ENCODE data around the gene SF3B5. TPM values are rescaled to one million over a fixed set of nuclear protein-coding genes. Genes with fewer than 3 reads are reported as not detected.

Gene SF3B5
- total and polyA plus RNA-seq, 2 of the 8 experiments (the other 6 are each of a cell fraction or from before 2014, with no cell fraction given): 195 to 588 TPM

DNA sequence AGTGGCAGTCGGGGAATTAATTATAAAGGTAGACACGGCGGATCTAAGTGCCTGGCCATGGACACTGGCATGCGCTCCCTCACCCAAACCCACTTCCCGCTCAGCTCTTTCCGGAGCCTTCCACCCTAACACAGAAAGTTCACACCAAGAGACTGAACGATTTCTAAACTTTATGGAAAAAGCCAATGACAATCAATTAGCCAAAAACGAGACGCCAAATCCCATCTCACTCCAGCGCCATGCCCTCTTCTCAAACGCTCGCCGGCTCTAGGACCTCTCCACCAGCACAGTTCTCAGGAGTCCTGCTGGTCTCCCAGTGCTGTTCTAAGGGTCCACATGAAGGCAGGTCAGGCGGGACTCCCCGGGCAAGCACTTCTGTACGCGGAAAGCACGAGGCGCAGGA lies 641 bp downstream of the SF3B5 start:
- Histone ChIP-seq H3K27me3 (replicated peaks in 1 of 4; ENCODE audit: control insufficient read depth in 3 of 4, extremely low read depth in 1 of 4, insufficient read depth in 3 of 4, low read length in 3 of 4) (no peaks in the 10 kb centered on the region), H4K5ac (ENCODE audit: insufficient read length, low read depth, low read length) (no peak overlapping the region), H3K14ac (ENCODE audit: insufficient read length) (no peak overlapping the region), H3K9me3 (ENCODE audit: insufficient read depth in 2 of 2, low read depth in 1 of 2, low read length in 1 of 2) (no peaks in the 10 kb centered on the region), H3K79me2 (ENCODE audit: control insufficient read depth in 1 of 2, insufficient read depth in 2 of 2, low read length in 2 of 2) (peaks cover 6 to 26% of the 10 kb centered on the region in 2 experiments), H3K27ac (ENCODE audit: low read depth, low read length) (peak overlapping the region; percentile 93), H2BK12ac (ENCODE audit: low read depth, low read length) (no peak overlapping the region; the same call in 1 of the 2 replicates), H3K23me2 (ENCODE audit: low read depth, low read length) (peaks cover 6% of the 10 kb centered on the region; the same call in 1 of the 2 replicates), H2BK120ac (replicated peaks; ENCODE audit: low read depth, low read length) (no peak overlapping the region), H4K8ac (ENCODE audit: extremely low read depth, insufficient read depth, low read length) (peak overlapping the region; percentile 98; the same call in 1 of the 2 replicates), H3K4me2 (ENCODE audit: insufficient read depth in 1 of 2, low read depth in 2 of 2, low read length in 2 of 2) (peak overlapping the region; percentile 53 to 72), H3K4me3 (ENCODE audit: extremely low read depth in 1 of 4, insufficient read depth in 2 of 4, low read depth in 3 of 4, low read length in 4 of 4) (peak overlapping the region; percentile 91 to 99 (median 96)), H2BK20ac (ENCODE audit: low read length) (no peak overlapping the region), H3K79me1 (ENCODE audit: low read depth, low read length) (peaks cover 5% of the 10 kb centered on the region; the same call in 1 of the 2 replicates), H2AFZ (ENCODE audit: low read length) (peak overlapping the region; percentile 92; the same call in 1 of the 2 replicates), H4K20me1 (replicated peaks in 1 of 2; ENCODE audit: control insufficient read depth in 1 of 2, insufficient read depth in 2 of 2, low read length in 2 of 2) (peaks cover 3 to 4% of the 10 kb centered on the region in 2 experiments), H3K9ac (replicated peaks in 1 of 4; ENCODE audit: extremely low read depth in 1 of 4, low read depth in 3 of 4, low read length in 3 of 4) (peak overlapping the region; percentile 87 to 99 (median 96)), H2BK5ac (ENCODE audit: low read depth, low read length) (peak overlapping the region; percentile 97; the same call in 1 of the 2 replicates), H3K23ac (ENCODE audit: insufficient read length) (no peak overlapping the region), H2BK15ac (ENCODE audit: low read length) (no peak overlapping the region), H3K4me1 (replicated peaks in 1 of 4; ENCODE audit: control insufficient read depth in 3 of 4, insufficient read depth in 4 of 4, low read length in 3 of 4) (peaks cover 0 to 5% (median 2%) of the 10 kb centered on the region in 4 experiments; a peak in 2 of 7 replicates), H3K4ac (replicated peaks; ENCODE audit: insufficient read length, low read depth, low read length) (no peak overlapping the region), H3K36me3 (ENCODE audit: control insufficient read depth in 2 of 4, insufficient read depth in 4 of 4, low read length in 3 of 4) (no peaks in the 10 kb centered on the region), H2AK5ac (ENCODE audit: low read depth, low read length) (no peak overlapping the region), H3K56ac (replicated peaks; ENCODE audit: insufficient read length, low read depth, low read length) (no peak overlapping the region), H4K91ac (replicated peaks; ENCODE audit: insufficient read length, low read length) (no peak overlapping the region), H3K18ac (ENCODE audit: extremely low read depth, low read length) (no peak overlapping the region)
- DNase-seq (ENCODE audit: low read depth in 1 of 2, low spot score in 2 of 2) (no peak), FAIRE-seq (no peak)
- TF ChIP-seq CBX5 (IDR thresholded peaks at IDR 0.05; ENCODE audit: low read depth, low read length) (no peak), RXRA (IDR thresholded peaks at IDR 0.05; ENCODE audit: insufficient read depth, low read depth, low read length) (no peak), FOSL1 (IDR thresholded peaks at IDR 0.05; ENCODE audit: insufficient read depth, low read depth, low read length) (no peak)
- 3% methylated on average over 19 of the region's 19 CpGs; no CpG with 5 or more reads in 1 of the 2 experiments for WGBS, 2 experiments (ENCODE audit: extremely low coverage in 1 of 2, insufficient coverage in 1 of 2, insufficient read length in 1 of 2, insufficient replicate concordance in 2 of 2, low coverage in 1 of 2, low lambda C conversion rate in 2 of 2, missing lambda C conversion rate in 1 of 2)
- CTCF ChIA-PET (ENCODE audit: partially characterized antibody): interaction anchor here (0.9 to 1.2 kb wide), 4 partner anchors 10 to 155 kb away, joined by 3 to 4 read pairs (median 3); no protein-coding TSS in a partner anchor
- POLR2A ChIA-PET (ENCODE audit: partially characterized antibody): interaction anchor here (0.7 to 1.1 kb wide), 2 partner anchors 11 to 18 kb away, joined by 3 read pairs; no protein-coding TSS in a partner anchor
